Measurements from ENCODE around the gene CTBP1. TPM values are rescaled to one million over a fixed set of nuclear protein-coding genes. Genes with fewer than 3 reads are reported as not detected.

CTBP1 gene
- polyA plus RNA-seq, 1 donor, result 112 TPM

DNA sequence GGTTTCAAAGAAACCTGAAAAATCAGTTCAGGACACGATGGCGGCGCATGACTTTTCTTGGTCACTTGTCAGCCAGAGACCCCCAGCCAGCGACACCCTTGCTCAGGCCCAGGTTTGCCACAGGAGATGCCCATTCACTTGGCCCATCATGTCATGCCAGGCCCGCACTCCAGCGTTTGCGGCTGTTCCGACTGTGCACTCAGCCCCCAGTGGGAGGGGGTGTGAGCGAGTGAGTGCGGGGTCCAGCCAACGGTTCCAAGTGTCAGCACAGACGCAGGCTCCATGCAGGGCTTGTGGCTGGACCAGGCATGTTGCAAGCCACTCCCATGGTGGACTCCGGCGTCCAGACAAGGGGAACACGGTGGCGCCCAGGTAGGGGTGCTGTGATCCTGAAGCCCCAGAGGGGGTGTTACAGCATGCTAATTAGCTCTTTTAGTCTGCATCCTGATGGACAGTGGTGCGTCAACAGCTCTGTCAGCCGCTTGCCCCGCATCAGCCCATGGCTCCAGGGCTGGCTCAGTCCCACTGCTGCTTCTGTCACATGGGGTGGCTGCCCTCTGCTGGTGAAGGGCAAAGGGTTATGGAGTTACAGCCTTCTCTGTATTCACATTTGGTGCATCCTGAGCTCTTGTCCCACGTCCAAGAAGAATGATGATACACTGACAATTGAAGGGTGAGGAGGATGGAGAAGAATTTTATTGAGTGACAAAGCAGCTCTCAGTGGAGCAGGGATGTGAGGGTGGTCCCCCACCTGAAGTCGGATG is 37.0 kb upstream of the CTBP1 start:
- no peak for DNase-seq

- no peak for DNase-seq
These were observed 36.3 kb upstream of the CTBP1 start for GRCh38 chr4:1285151-1285789.

GRCh38 chr4:1283711-1284110 is 34.8 kb upstream of the CTBP1 start:
- DNase-seq, result no peak

- no peak for DNase-seq
These were observed 30.3 kb upstream of the CTBP1 start for GRCh38 chr4:1279253-1279652.

DNA sequence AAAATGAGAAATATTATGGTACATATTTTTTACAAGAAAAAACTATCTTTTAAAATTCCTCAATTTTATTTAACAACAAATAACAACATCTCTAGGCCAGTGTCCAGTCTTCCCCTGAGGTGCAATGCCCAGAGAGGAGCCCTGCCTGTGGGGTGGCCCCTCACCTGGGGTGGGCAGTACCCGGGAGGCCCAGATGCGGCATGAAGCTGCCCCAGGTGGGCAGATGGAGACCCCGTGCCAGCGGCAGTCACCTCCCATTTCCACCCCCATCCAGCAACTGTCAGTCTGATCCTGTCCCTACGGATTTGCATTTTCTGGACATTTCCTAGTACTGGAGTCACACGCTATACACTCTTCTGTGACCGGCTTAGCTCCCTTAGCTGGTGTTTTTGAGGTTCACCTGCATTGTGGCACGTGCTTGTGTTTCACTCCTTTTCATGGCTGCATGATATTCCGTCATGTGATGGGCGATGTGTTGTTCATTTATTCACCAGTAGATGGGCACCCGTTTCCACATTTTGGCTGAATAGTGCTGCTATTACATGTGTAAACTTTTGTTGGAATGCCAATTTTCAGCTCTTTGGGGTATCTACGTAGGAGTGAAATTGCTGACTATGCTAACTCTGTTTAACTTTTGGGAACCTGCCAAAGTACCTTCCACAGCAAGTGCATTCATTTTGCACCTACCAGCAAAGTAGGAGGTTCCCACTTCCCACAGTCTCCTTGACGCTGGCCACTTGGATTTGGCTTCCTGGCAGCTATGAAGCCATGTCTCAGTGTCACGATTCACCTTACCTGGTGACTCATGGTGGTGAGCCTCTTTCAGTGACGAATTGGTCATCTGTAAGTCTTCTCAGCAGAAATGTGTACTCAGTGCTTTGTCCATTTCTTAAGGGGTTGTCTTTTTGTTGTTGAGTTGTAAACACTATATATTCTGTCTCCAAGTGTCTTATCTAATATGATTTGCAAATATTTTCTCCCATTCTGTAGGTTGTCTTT is 29.0 kb upstream of the CTBP1 start:
- no peak for DNase-seq

DNA sequence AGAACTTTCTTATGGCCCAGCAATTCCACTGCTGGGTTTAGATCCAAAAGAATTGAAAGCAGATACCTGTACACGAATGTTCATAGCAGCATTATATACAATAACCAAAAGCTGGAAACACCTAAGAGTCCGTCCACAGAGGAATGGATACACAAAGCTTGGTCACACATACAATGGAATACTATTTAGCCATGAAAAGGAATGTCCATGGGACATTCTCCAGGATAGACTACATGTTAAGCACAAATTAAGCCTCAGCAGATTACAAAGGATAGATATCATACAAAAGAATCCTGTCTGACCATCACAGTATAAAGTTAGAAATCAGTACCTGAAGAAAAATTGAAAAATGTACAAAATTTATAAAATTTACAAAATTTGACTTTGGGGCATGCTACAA is 28.1 kb upstream of the CTBP1 start:
- no peak for DNase-seq

DNA sequence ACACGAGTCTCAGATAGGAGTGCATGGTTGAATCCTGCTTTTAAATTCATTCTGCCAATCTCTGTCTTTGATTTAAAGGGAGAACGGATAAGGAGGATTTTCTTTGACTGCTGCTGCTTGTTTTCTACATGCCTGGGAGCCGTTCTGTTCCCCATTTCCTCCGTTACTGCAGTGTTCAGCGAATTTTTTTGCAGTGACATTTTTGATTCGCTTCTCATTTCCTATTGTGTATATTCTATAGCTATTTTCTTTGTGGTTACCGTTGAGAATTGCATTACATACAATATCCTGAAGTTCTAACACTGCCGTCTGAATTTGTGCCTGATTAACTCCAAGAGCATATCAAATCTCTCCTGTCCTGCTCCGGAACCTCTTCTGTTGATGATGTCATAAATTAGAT is 25.9 kb upstream of the CTBP1 start:
- no peak for DNase-seq

DNA sequence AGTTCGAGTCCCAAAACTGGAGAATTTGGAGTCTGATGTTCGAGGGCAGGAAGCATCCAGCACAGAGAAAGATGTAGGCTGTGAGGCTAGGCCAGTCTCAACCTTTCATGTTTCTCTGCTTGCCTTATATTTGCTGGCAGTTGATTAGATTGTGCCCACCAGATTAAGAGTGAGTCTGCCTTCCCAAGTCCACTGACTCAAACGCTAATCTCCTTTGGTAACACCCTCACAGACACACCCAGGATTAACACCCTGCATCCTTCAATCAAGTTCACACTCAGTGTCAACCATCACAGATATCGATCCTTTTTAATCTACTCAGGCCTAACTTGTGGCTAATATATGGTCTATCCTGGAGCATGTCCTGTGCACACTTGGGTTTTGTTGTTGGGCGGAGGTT is 22.8 kb upstream of the CTBP1 start:
- no peak for DNase-seq

GRCh38 chr4:1269209-1269608 is 20.3 kb upstream of the CTBP1 start:
- DNase-seq, result no peak

DNA sequence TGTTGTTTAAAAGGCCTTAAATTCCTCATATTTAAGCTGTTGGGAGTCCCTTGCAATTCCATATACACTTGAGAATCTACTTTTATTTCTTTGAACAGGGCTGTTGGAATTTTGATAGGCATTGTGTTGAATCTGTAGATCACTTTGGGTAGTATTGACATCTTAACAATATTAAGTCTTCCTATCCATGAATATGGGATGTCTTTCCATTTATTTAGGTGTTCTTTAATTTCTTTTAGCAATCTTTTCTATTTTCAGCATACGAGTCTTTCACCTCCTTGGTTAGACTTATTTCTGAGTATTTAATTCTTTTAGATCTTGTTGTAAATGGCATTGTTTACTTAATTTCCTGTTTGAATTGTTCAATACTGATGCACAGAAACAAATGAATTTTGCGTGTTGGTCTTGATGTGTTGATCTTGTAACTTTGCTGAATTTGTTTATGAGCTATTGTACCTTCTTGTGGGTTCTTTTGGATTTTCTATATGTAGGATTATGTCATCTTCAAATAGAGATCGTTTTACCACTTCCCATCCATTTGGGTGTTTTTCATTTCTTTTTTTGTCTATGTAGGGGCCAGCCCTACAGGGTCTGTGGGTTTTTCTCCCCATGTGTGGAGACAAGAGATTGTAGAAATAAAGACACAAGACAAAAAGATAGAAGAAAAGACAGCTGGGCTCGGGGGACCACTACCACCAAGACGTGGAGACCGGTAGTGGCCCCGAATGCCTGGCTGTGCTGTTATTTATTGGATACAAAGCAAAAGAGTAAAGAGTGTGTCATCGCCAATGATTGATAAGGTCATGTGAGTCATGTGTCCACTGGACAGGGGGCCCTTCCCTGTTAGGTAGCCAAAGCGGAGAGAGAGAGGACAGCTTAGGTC is 18.2 kb upstream of the CTBP1 start:
- no peak for DNase-seq

DNA sequence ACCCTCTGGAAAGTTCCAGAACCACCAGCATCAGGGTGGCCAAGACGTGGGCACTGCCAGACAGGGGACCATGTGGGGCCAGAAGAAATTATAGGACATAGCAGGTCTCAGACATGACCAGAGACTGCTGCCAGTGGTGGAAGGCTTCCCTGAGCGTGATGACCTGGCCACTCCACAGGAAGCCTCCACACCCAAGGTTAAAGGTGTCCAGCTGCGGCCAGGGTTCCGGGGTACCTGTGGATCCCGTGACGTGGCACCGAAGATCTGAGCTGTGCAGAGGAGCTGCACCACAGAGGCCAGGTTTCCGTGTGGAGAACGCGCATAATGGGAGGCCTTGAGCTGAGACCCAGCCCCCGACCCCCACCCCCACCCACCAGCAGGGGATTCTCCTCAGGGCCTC is 16.4 kb upstream of the CTBP1 start:
- no peak for DNase-seq

- DNase-seq, result no peak
These were observed 16.0 kb upstream of the CTBP1 start for GRCh38 chr4:1264942-1265341.

- DNase-seq, result no peak
These were observed 12.4 kb upstream of the CTBP1 start for GRCh38 chr4:1261107-1261928.

DNA sequence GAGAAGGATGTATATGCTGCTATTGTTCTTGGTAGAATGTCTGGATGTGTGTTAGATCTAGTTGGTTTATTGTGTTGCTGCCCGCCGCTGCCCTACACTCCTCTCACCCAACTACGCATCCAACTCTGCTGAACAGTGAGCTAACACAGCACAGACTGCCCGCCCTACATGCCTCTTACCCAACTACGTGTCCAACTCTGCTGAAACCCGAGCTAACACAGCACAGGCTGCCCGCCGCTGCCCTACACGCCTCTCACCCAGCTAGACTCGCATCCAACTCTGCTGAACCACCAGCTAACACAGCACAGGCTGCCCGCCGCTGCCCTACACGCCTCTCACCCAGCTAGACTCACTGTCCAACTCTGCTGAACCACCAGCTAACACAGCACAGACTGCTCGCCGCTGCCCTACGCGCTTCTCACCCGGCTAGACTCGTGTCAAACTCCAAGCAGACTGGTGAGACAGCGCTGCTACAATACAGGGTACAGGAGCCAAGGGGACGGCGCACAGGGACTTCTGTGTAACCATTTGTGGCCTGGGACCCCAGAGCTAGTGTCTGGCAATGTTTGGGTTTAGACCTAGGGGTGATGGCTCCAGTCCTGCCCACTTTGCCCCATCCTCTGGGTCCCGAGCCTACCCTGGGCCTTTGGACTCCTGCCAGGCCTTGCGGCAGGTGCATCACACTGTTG is 11.6 kb upstream of the CTBP1 start:
- no peak for DNase-seq

DNA sequence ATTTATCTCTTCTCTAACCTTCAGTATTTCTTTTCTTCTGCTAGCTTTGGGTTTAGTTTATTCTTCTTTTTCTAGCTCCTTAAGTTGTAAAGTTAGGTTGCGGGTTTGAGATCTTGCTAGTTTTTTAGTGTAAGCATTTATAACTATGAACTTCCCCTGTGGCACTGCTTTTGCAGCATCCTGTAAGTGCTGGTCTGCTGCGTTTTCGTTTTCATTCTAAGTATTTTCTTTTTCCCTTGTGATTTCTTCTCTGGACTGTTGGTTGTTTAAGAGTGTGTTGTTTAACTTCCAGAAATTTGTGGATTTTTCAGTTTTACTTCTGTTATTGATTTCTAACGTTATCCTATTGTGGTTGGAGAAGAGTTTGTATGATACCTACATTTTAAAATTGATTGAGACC is 11.0 kb upstream of the CTBP1 start:
- DNase-seq, result no peak

DNA sequence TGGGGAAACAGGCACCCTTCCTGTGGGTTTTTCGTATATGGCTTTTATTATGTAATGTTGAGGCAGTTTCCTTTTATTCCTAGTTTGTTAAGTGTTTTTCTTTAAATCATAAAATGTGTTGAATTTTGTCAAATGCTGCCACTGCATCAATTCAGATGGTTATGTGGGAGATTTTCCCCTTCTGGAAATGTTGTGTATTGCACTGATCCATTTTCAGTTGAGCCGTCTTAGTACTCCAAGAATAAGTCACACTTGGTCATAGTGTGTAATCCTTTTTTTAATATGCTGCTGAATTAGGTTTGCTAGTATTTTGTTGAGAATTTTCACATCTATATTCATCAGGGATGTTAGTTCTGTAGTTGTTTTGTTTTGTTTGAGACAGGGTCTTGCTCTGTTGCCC is 9.5 kb upstream of the CTBP1 start:
- no peak for DNase-seq

- DNase-seq, result no peak
These were observed 6.8 kb upstream of the CTBP1 start for GRCh38 chr4:1255699-1256098.

GRCh38 chr4:1255151-1255550 is 6.2 kb upstream of the CTBP1 start:
- DNase-seq, result no peak

GRCh38 chr4:1253831-1254230 is 4.9 kb upstream of the CTBP1 start:
- no peak for DNase-seq

DNA sequence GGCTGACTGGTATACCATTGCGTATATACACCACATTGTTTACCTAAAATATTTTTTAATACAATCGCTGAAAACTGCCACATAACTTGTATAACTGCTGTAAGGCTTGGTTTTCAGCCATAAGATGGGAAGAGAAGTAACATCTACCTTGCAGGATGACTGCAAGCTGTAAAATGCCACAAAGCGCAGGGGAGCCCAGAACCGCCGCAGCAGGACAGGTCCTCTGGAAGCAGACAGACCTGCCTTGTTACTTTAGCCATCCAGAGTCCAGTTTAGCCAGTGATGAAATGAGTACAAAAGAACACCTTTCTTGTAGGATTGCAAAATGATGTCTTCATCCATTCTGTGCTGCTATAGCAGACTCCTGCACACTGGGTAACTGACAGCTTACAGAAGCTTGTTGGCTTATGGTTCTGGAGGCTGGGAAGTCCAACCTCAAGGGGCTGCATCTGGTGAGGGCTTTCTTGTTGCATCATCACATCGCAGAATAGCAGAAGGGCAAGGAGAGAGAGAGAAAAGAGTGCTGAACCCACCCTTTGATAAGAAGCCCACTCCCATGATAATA is 4.1 kb upstream of the CTBP1 start:
- DNase-seq, result no peak
